ENCODE data around the gene GTF2I. TPM values are rescaled to one million over a fixed set of nuclear protein-coding genes. Genes with fewer than 3 reads are reported as not detected.

GTF2I gene
- total and polyA plus RNA-seq, 2 donors (not counting 1 experiment from before 2014, with no cell fraction given): 79.3 to 105 TPM

- H3K4me2 ChIP-seq (ENCODE audit: extremely low read depth, insufficient read depth, low read length): no peak overlapping the region
- no peaks in the 10 kb centered on the region for H3K27me3 ChIP-seq (ENCODE audit: control insufficient read depth, insufficient read depth, low read length)
- no peaks in the 10 kb centered on the region for H3K9me3 ChIP-seq (ENCODE audit: control insufficient read depth, insufficient read depth, low read depth, low read length)
- H3K27ac ChIP-seq (ENCODE audit: insufficient read depth, low read length): no peak overlapping the region
- no peaks in the 10 kb centered on the region for H3K4me1 ChIP-seq (ENCODE audit: control insufficient read depth, extremely low read depth, insufficient read depth, low read length)
- no peaks in the 10 kb centered on the region for H3K36me3 ChIP-seq (ENCODE audit: control insufficient read depth, insufficient read depth, low read length)
- no peaks in the 10 kb centered on the region for H4K20me1 ChIP-seq (ENCODE audit: control insufficient read depth, extremely low read depth, insufficient read depth, low read length)
- no peak for DNase-seq (ENCODE audit: low read depth in 2 of 2)
- H2AFZ ChIP-seq (ENCODE audit: low read length): no peak overlapping the region
- H3K79me2 ChIP-seq (ENCODE audit: control insufficient read depth, insufficient read depth, low read length): no peaks in the 10 kb centered on the region
- no peak for TF ChIP-seq EZH2 (IDR thresholded peaks at IDR 0.05; ENCODE audit: low read length, missing control alignments)
- TF ChIP-seq CTCF (conservative IDR thresholded peaks at IDR 0.05 in 1 of 2, IDR thresholded peaks at IDR 0.05 in 1 of 2; ENCODE audit: low read depth in 1 of 2, low read length in 2 of 2): no peak
- no peak overlapping the region for H3K9ac ChIP-seq (ENCODE audit: insufficient read depth, low read length)
- no peak overlapping the region for H3K4me3 ChIP-seq (replicated peaks in 1 of 4; ENCODE audit: control extremely low read depth in 1 of 4, insufficient read depth in 1 of 4, low read depth in 3 of 4, low read length in 4 of 4)
Observed at GRCh38 chr7:74617180-74617744, 40.3 kb upstream of the GTF2I start.

DNA sequence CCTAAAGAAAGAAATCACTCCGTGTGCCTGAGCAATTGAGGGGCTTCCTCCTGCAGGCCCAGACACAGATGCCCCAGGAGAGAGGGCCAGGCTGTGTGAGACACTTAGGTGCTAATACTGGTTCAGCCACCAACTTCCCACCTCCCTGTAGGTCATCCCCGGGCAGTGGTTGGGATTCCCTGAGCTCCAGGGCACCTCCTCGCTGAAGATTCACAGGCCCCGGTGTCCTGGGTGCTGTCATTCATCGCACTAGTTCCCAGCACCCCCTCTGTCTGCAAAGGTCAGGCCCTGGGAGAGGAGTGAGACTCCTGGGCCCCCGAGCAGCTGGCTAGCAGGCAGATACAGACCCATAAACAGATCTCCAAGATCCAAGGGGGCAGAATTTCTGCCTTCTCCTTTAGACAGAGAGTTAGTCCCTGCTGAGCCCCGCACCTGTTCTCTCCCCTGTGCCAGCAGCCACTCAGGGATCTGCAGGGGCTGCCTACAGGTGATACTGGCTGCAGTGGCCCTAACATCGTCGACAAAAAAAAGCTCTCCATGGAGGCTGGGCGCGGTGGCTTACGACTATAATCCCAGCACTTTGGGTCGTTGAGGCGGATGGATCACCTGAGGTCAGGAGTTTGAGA is 38.2 kb upstream of the GTF2I start:
- Histone ChIP-seq H3K4me3 (replicated peaks in 1 of 4; ENCODE audit: control extremely low read depth in 1 of 4, insufficient read depth in 1 of 4, low read depth in 3 of 4, low read length in 4 of 4) (no peak overlapping the region), H3K9me3 (ENCODE audit: control insufficient read depth, insufficient read depth, low read depth, low read length) (no peaks in the 10 kb centered on the region), H3K27ac (ENCODE audit: insufficient read depth, low read length) (no peak overlapping the region), H3K4me1 (ENCODE audit: control insufficient read depth, extremely low read depth, insufficient read depth, low read length) (no peaks in the 10 kb centered on the region), H3K36me3 (ENCODE audit: control insufficient read depth, insufficient read depth, low read length) (no peaks in the 10 kb centered on the region), H4K20me1 (ENCODE audit: control insufficient read depth, extremely low read depth, insufficient read depth, low read length) (no peaks in the 10 kb centered on the region), H3K4me2 (ENCODE audit: extremely low read depth, insufficient read depth, low read length) (no peak overlapping the region), H3K27me3 (ENCODE audit: control insufficient read depth, insufficient read depth, low read length) (no peaks in the 10 kb centered on the region), H2AFZ (ENCODE audit: low read length) (no peak overlapping the region), H3K9ac (ENCODE audit: insufficient read depth, low read length) (no peak overlapping the region), H3K79me2 (ENCODE audit: control insufficient read depth, insufficient read depth, low read length) (no peaks in the 10 kb centered on the region)
- TF ChIP-seq CTCF (conservative IDR thresholded peaks at IDR 0.05 in 1 of 2, IDR thresholded peaks at IDR 0.05 in 1 of 2; ENCODE audit: low read depth in 1 of 2, low read length in 2 of 2) (no peak), EZH2 (IDR thresholded peaks at IDR 0.05; ENCODE audit: low read length, missing control alignments) (no peak)
- no peak for DNase-seq (ENCODE audit: low read depth in 2 of 2)

- TF ChIP-seq EZH2 (IDR thresholded peaks at IDR 0.05; ENCODE audit: low read length, missing control alignments): no peak
- no peak overlapping the region for H3K4me2 ChIP-seq (ENCODE audit: extremely low read depth, insufficient read depth, low read length)
- H3K4me1 ChIP-seq (ENCODE audit: control insufficient read depth, extremely low read depth, insufficient read depth, low read length): no peaks in the 10 kb centered on the region
- H3K27me3 ChIP-seq (ENCODE audit: control insufficient read depth, insufficient read depth, low read length): no peaks in the 10 kb centered on the region
- no peaks in the 10 kb centered on the region for H3K36me3 ChIP-seq (ENCODE audit: control insufficient read depth, insufficient read depth, low read length)
- no peak overlapping the region for H3K4me3 ChIP-seq (replicated peaks in 1 of 4; ENCODE audit: control extremely low read depth in 1 of 4, insufficient read depth in 1 of 4, low read depth in 3 of 4, low read length in 4 of 4)
- H2AFZ ChIP-seq (ENCODE audit: low read length): no peak overlapping the region
- H4K20me1 ChIP-seq (ENCODE audit: control insufficient read depth, extremely low read depth, insufficient read depth, low read length): no peaks in the 10 kb centered on the region
- H3K9me3 ChIP-seq (ENCODE audit: control insufficient read depth, insufficient read depth, low read depth, low read length): no peaks in the 10 kb centered on the region
- no peak for DNase-seq (ENCODE audit: low read depth in 2 of 2)
- H3K27ac ChIP-seq (ENCODE audit: insufficient read depth, low read length): no peak overlapping the region
- no peaks in the 10 kb centered on the region for H3K79me2 ChIP-seq (ENCODE audit: control insufficient read depth, insufficient read depth, low read length)
- H3K9ac ChIP-seq (ENCODE audit: insufficient read depth, low read length): no peak overlapping the region
Observed at GRCh38 chr7:74622228-74622749, 35.2 kb upstream of the GTF2I start.

Data from fibroblast of lung (primary cell).